CD1c-positive myeloid dendritic cell (primary cell): ENCODE data around the gene TSPAN9.
A peak's percentile ranks its signal among the peaks of the same experiment; 100 is the strongest.

Experiments used
- DNase-seq: peaks from one replicate; pipeline ENCODE4 v3.0.0-alpha.2; 2016; ENCODE audit errors: extremely low spot score

TSPAN9 gene, protein sequence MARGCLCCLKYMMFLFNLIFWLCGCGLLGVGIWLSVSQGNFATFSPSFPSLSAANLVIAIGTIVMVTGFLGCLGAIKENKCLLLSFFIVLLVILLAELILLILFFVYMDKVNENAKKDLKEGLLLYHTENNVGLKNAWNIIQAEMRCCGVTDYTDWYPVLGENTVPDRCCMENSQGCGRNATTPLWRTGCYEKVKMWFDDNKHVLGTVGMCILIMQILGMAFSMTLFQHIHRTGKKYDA

DNA sequence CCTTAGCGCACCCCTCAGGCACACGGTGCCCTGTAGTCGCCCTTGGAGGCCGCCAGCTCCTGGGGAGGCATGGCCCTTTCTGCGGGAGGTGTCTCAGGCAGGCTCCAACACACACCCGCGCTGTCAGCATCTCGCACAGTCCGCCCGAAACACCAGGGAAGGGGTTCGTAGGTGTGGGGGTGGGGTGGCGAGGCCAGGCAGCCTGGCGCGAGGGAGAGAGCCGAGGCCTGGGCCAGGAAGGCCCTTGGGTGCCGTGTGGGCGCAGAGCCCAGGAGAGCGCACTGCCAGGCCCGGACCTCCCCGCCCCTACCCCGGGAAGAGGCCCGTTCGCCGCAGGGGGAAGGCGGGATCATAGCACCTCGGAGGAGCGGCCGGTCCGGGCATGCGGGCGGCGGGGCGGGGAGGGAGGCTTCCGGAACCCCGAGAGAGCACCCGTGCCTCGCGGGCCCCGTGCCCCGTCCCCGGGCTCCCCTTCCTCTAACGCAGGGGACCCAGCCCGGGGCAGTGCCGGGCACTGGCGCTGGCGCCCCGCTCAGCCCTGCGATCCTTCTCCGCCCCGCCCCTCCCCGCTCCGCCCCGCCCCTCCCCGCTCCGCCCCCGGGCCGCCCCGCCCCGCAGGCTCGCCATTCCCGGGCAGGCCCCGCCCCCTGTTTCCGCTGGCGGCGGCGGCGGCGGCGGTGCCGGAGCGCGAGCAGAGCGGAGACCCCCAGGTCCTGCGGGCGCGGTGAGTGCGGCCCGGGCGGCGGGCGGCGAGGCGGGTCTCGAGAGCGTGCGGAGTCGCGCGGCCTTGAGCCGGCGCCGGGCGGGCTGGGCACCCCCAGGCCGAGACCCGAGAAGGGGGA is at the start of gene TSPAN9:
TSS of gene TSPAN9 (plus strand) at position 650 of the 842 bp plus-strand sequence. CDS start 123,815 bp downstream, outside the sequence.
- DNase-seq: peak; percentile 63

DNA sequence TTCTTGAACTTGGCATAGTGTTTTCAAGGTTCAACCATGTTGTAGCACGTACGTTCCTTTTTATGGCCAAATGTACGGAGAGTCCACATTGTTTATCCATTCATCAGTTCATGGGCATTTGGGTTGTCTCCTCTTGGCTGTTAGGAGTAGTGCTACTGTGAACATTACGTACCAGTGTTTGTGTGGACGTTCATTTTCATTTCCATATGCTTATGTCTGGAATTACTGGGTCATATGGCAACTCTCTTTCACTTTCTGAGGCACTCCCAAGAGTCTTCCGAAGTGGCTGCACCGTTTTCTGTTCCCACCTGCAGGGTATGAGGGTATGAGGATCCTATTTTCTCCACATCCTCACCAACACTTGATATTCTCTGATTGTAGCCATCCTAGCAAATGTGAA is 49.1 kb upstream of the TSPAN9 start:
- DNase-seq: no peak

DNA sequence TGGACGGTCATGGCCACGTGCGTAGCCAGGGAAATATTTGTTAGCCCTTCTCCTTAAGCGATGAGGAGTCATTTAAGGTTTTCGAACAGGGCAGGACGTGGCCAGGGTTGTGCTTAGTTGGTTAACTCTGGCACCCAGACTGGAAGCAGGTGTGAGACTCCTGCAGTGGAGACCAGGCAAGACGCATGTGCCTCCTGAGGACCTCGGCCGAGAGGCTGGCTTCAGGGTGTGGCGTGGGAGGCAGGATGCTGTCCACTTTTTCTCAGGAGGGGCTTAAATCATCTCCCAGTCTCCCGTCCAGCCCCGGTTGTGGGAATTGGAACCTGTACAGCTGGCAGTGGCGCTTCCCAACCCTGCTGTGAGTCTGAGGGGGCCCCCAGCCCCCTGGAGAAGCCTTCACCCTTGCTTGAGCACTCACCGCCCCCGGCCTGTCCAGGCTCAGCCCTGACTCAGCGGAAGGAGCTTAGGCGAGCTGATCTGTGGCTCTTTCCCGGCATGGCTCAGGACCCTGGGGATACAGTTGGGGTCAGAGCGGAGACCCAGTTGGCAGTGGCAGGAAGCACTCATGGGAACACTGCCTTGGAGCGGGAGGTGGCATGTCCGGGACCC is 46.3 kb upstream of the TSPAN9 start:
- DNase-seq: no peak

DNA sequence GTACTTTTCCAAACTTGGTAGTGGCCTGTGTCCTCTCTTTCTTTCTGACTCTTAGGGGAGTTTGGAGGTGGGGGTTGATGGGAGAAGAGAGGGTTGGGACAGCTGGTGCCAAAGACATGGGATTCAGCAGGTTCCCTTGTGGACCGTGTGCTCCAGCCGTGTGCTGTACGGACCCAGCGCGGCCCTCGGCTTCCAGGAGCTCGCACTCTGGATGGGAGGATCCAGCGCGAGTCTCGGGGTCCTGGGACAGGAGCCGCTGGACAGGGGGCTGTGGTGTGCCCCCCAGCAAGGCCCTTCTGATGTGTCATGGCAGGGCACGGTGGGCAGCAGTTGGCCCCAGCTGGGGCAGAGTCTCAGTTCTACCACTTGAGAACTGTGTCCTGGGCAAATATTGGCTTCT is 45.0 kb upstream of the TSPAN9 start:
- DNase-seq: no peak

DNA sequence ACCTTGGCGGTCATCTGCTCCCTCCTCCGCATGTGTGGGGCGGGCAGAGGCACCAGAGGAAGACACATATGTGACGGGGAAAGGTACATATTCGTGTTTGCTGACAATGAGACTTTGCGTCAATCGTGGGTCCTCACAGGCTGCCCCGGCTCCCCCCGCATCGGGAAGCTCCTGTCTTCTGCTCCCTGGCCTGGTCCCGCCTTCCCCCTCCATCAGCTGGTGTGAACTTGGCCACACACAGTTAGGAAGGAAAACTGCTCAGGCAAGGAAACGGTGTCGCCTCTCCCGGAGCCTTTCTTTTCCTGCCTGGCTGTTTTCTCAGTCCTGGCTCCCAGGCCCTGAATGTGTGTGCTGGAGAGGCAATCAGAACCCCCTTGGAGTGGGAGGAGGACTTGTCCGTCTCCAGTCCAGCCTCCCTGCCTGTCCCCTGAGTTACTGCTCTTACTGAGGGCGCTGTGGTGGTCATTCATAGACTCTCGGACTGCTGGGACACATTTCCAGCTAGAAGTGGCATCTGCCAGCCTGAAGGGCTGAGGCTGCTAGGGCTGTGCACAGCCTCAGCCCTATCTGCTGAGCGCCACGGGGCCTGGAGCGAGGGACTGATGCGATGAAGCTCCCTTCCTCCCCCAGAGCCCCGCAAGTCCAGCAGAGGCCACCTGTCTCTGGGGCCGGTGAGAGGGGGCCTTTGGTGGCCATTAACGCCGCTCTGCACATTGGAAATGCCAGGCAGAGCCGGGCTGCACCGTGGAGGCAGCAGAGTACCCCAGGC is 44.2 kb upstream of the TSPAN9 start:
- no peak for DNase-seq

DNA sequence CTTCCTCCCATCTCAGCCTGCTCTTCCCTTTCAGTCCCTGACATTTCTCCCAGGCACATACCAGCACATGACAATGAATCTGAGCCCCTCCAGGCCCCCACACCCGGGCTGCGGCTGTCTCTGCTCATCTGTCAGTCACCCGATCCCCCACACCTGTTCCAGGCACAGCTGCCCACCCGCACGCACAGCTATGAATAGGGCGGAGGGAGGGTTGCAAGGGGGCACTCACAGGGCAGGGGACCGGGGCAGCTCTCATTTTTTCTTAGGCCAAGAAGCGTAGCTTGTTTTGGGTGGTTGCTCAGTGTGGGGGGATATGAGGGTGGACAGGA is 43.7 kb upstream of the TSPAN9 start:
- DNase-seq: no peak

DNA sequence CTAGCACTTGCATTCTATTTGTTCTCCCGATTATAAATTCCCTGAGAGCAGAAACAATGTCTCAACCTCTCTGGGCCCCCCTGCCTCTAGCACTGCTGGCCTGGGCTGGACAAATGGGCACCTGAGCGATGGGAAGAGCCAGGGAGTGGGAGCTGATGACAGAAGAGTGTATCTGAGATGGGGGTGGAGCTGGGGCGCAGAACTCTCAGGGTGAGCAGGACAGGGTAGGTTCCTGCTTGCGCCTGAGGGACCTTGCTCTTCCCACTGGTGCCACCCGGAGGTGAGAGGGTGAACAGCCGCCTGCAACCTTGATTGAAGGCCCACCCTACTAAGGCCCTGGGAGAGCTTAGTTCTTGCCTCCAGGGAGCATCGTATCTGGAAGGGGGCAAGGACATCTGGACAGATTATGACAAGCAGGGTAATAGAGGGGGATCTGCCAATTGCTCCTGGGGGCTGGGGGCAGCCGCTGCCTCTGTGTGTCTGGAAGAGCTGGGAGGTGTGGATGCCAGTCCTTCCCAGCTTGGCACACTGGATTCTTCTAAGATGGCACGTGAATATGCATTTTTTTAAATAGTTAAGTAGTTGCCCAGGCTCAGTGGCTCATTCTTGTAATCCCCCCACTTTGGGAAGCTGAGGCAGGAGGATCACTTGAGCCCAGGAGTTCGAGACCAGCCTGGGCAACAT is 43.0 kb upstream of the TSPAN9 start:
- peak; percentile 43 for DNase-seq

DNA sequence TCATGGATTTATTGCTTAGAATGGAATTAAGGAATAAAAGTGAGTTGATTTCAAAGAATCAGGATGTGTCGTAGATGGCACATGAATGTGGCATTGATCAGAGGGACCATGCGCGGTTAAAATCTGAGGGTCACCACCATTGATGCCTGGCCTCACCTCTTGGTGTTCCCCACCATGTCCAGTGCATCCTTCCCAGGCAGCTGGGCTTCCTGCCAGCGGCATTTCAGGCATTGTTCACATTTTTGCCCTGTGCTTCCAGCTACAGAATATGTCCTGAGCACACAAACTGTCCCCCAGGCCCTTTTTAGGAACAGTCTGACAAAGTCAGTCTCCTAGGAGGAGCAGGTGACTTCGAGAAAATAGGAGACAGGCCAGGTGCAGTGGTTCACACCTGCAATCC is 42.0 kb upstream of the TSPAN9 start:
- DNase-seq: no peak

DNA sequence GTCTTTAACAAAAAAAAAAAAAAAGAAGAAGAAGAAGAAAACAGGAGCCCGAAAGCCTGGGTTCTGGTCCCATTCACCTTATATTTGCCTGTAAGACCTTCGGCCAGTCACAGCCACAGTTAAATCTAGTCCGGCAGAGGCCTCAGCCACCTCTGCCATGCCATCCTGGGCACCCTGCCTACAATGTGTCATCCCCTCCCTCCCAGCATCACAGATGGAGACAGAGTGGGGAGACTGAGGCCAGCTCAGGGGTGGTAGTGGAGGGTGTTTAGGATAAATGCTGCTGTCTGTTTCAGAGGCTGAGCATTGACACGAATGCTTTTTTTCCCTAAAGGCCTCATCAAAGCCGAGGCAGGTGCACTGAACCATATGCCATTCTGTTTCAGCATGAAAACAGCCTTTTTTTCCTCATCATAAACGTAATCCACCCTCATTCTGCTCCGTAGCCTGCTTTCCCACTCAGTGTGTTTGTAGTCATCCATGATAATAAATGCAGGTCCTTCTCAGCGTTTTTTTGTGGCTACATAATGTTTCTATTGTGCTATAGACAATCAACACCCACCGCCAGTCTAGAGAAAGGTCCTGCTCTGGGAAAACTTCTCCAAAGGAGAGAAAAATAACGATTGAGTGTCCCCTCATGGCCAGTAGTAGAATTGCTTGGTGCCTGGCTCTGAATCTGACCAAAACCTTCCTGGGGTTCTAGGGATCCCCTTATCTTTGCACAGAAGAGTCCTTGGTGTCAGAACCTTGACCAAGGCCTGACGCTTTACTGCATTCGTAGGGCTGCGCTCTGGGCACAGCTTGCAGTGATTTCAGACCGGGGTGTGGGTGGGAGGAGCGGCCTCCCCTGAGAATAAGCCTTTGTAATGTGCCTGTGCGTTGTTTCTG is 41.1 kb upstream of the TSPAN9 start:
- no peak for DNase-seq

DNA sequence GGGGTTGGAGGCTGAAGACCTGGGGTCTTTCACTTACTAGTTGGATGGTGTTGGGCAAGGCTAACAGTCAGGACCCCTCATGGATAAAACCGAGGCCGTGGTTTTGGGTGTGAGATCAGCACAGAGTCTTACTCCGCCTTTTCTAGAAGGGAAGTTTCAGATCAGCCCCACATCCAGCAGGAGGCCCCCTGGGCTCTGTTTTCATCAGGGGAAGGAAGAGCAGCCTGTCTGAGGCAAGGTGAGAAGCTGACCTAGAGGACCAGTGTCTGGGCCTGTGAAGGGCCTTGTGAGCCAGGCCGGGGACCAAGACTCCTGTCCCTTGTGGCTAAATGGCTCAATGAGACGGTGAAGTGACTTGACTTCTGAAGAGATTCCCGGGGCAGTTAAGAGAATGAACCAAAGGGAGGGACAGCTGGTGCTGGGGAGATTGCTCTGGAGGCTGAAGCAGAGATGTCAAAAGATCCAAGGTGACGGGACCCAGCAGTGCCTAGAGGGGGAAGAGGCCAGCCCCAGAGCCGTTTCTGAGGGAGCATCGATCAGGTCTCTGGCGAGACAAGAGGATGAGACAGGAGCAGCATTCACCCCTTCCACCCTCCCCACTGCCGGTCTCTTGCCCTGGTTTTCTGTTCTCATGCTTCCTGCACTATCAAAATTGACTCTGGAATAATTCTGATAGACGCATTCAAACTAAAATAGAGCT is 40.1 kb upstream of the TSPAN9 start:
- DNase-seq: no peak

DNA sequence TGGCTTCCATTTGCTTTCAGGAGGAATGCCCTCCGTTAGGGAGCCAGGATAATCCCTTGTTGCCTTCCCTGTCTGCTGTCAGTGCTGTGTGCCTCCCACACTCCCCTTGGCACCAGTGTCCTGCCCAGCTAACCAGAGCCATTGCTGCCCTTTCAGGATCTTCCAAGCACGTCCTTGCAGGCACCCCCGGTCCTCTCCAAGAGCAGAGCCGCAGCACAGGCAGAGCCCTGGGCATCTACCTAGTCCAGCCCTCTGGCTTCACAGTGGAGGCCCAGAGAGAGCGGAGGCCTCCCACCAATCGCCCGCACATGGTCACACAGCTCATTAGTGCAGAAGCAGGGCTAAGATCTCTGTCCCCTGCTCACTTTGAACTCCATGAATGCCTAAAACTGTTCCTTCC is 39.0 kb upstream of the TSPAN9 start:
- DNase-seq: no peak

DNA sequence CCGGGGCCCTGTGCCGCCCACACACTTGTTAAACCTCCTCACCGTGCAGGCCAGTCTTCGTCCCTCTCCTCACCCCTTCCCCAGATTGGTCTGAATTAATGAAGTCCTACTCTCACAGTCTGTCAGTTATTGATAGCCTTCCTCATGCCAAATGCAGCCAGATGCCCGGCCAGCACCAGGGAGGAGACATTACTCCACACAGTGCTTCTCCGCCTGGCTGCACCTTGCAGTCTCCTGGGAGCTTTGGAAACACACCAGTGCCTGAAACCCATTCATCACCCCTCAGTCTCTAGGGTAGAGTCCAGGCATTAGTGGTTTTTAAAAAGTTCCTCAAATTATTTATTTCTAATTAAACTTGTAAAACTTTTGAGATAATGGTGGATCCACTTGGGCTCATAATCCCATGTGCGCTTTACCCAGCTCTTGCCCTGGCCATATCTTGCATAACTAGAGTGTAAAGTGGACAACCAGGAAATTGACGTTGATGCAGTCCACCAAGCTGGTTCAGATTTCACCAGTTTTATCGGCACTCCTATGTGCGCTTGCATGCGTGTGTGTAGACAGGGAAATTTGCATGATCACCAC is 38.2 kb upstream of the TSPAN9 start:
- DNase-seq: no peak

DNA sequence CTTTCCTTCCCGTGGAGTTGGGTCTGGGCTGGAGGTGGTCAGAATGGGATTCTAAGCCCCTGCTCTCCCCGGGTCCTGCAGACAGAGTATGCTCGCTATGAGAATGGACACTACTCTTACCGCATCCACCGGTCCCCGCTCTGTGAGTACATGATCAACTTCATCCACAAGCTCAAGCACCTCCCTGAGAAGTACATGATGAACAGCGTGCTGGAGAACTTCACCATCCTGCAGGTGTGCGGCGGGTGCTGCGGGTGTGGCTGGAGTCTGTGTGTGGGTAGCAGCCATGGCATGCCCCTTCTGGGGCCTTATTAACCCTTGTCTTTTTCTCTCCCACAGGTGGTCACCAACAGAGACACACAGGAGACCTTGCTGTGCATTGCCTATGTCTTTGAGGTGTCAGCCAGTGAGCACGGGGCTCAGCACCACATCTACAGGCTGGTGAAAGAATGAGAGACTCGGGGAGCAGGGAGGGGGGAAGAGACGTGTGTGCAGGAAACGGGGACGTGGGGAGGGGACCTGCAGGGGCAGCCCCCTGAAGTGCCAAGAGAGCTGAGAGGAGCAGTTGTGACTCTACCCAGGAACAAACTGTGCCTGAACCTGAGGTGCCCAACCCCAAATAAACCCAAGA is 37.0 kb upstream of the TSPAN9 start:
- no peak for DNase-seq

DNA sequence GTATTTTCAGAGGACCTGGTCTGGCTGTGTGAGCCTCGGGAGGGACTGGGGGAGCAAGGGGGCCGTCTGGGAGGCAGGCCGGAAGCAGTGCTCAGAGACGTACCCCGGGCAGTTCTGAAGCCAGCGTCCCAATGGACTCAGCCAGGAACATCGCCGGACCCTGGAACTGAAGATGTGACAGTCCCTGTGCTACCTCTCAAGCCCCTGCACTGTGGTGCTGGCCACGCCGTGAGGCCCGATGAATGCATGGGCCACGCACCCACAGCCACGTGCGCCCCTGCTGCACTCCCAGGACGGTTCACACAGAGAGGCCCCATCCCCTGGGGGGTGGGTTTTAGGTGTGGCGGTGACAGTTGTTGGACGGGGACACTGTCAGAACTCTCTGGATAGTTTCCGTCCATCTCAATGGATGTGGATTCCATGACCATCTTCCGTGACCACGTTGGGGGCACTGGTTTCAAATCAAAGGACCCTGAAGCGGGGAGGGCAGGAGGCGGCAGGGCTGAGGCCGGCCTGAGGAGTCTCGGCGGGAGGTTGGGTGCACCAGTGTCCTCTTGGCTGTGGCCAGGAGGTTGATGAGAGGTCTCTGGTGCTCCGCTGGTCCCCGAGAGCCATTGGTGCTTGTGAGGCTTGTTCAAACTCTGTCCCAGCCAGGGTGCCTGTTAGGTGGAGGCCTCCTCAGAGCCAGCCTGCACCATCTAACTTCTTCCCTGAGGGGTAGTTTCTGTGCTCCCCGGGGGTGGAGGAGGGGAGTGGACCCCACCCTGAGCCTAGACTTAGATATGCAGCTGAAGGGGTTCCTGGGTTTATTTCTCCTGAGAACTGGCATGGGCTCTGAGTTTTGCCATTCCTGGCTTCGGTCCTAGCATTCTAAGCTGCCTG is 36.3 kb upstream of the TSPAN9 start:
- no peak for DNase-seq

DNA sequence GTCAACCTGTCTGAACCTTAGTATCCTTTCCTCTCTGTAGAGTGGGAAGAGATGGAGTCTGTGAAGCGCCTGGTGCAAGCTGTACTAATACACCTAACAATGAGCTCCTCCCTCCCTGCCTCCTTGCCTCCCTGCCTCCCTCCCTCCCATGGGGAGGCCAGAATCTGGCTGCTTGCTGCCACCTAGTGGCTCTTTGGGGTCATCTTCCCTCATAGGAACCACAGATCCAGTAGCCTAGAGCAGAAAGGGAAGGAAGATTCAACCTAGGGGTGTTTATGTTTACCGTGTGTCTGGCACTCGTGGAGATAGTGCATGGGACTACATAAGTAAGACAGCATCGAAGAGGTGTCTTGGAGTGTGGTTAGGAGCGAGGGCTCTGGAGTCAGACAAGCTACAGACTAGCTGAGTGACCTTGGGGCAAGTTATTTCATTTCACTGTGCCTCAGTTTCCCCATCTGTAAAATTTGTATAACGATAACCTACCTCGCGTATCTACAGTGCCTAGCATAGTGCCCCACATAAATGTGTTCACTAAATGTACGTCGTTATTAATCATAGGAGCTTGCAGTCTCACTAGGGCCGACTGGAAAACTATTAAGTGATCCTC is 35.5 kb upstream of the TSPAN9 start:
- DNase-seq: peak; percentile 74

DNA sequence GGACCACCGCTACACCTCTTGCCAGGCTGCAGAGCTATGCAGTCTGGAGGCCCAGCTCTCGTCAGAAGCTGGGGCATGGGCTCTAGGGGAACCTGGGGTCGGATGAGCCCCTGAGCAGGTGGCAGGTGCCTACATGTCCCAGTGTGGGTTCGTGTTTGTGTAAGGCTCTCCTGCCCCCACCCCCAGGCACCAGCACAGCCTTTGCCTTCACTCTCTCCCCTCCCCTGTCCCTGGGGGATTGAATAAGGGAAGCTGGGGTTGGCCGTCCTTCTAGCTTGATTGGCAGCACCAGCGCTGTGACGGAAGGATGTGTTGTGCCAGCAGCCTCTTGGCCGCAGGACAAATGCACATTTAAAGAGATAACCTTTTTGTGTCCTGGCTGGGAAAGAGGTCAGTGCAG is 34.8 kb upstream of the TSPAN9 start:
- DNase-seq: peak; percentile 4

DNA sequence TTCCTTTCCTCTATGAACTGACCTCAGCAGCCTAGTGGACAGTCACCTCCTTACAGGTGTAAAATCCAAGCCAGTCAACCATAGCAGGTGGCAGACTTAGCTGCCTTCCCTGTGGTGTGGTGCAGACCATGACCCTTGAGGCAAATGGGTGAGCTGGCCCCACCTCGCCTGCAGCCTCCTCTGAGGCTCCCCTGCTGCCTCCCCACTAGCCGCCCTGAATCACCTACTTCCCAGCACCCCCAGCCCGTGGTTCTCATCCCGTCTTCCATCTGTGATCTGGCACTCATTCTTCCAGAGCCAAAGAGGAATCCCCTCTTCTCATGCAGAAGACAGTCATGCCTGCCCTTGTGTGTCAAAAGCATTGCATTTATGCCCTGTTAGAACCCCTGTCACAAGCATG is 34.4 kb upstream of the TSPAN9 start:
- no peak for DNase-seq

DNA sequence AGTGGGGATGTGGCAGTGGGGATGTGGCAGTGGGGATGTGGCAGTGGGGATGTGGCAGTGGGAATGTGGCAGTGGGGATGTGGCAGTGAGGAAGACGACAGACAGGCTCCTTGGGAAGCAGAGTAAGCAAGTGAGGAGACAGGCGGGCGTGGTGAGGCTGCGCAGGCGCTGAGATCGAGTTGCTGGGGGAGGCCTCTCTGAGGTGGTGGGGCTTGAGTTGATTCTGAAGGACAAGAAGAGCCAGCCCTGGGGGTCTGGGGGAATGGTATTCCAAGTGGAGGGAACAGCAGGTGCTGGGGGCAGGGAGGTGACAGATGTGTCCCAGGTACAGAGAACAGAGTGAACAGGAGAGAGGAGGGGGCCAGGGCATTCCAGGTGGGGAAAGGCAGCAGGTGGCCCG is 33.8 kb upstream of the TSPAN9 start:
- no peak for DNase-seq
